22Rv1 (cell line): ENCODE results near the gene C10orf62.

ENCODE experiments used
- H3K27ac ChIP-seq: fragments of 450-650 bp; 2 replicates; pipeline ENCODE4 v1.5.1; 2017
- ZFX ChIP-seq: fragments of 450-650 bp; IDR thresholded peaks from 2 replicates; pipeline ENCODE4 v1.6.1; 2017; ENCODE audit warnings: antibody characterized with exemption, borderline replicate concordance
- TF ChIP-seq, protein P1 (sequence below): fragments of 450-650 bp; IDR thresholded peaks from 2 replicates; pipeline ENCODE4 v1.5.1; 2017; ENCODE audit warnings: mild to moderate bottlenecking

The C10orf62 gene

GRCh38 chr10:97608991-97609561 is 19.6 kb downstream of the C10orf62 start:
- no peak overlapping the region for H3K27ac ChIP-seq

DNA sequence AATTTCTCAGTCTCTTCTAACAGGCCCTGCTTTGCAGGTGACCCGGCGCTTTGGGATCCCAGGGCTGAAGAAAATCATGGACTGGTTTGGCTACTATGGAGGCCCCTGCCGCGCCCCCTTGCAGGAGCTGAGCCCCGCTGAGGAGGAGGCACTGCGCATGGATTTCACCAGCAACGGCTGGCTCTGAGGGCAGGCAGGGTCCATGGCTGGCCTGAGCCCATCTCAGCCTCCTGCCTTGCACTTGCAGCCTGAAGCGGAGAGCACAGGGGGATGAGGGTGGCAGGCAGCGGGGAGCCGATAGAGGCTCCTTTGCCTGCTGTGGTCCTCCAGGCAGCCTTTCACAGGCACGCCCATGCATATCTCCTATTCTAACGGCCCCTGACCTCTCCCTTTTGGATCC is 22.0 kb downstream of the C10orf62 start:
- no peak for TF ChIP-seq ZFX
- TF ChIP-seq, protein P1, sequence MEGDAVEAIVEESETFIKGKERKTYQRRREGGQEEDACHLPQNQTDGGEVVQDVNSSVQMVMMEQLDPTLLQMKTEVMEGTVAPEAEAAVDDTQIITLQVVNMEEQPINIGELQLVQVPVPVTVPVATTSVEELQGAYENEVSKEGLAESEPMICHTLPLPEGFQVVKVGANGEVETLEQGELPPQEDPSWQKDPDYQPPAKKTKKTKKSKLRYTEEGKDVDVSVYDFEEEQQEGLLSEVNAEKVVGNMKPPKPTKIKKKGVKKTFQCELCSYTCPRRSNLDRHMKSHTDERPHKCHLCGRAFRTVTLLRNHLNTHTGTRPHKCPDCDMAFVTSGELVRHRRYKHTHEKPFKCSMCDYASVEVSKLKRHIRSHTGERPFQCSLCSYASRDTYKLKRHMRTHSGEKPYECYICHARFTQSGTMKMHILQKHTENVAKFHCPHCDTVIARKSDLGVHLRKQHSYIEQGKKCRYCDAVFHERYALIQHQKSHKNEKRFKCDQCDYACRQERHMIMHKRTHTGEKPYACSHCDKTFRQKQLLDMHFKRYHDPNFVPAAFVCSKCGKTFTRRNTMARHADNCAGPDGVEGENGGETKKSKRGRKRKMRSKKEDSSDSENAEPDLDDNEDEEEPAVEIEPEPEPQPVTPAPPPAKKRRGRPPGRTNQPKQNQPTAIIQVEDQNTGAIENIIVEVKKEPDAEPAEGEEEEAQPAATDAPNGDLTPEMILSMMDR: no peak

More at GRCh38 chr10:97608991-97609561, 19.6 kb downstream of the C10orf62 start:
- TF ChIP-seq, protein P1: no peak
- no peak for TF ChIP-seq ZFX

DNA sequence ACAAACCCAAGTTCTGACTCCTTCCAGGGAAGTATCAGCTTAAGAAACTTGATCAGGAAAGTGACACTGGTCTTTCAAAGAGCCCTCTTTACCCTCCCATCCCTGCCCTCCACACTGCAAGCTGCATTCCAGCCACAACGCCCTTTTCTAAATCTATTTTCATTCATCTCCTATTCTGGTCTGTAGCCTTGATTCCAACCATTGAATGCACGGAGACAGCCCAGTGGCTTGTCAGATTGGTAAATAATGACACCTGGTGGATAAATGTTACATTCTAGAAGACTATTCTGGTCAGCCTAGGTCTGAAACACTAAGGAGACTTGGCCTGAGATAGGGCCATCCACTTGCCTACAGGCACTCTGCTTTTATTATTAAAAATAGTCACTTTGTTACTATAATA is 22.9 kb downstream of the C10orf62 start:
- H3K27ac ChIP-seq: no peak overlapping the region
- TF ChIP-seq, protein P1: peak; percentile 39
- no peak for TF ChIP-seq ZFX

More for the DNA sequence above, 22.0 kb downstream of the C10orf62 start:
- no peak overlapping the region for H3K27ac ChIP-seq

DNA sequence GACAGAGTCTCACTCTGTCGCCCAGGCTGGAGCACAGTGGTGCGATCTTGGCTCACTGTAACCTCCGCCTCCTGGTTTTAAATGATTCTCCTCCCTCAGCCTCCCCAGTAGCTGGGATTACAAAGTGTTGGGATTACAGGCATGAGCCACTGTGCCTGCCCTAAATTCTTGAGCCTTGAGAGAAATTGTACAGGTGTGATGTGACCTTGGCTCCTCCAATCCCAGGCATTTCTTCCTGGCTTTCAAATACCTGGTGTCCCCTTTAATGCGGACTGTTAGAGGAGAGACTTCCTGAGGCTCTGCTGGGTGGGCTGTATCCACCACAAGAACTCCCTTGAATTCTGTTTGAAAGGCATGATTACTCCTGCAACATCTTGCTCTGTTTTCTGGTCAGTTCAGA is 28.8 kb downstream of the C10orf62 start:
- no peak overlapping the region for H3K27ac ChIP-seq
- TF ChIP-seq, protein P1: no peak

GRCh38 chr10:97618733-97619132 is 29.2 kb downstream of the C10orf62 start:
- H3K27ac ChIP-seq: no peak overlapping the region
- TF ChIP-seq, protein P1: no peak
- no peak for TF ChIP-seq ZFX

DNA sequence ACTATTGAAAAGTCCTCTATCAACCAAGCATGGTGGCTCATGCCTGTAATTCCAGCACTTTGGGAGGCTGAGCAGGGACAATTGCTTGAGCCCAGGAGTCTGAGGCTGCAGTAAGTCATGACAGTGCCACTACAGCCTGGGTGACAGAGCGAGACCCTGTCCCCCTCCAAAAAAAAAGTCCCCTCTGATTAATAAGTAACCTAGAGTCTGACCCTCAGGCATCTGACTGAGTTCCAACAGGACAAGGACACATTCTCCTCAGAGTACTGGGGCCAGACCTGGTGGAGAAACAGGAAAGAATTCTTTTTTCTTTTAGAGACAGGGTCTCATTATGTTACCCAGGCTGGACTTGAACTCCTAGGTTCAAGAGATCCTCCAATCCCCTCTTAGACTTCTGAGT is 33.8 kb downstream of the C10orf62 start:
- TF ChIP-seq, protein P1: no peak
- no peak for TF ChIP-seq ZFX
- no peak overlapping the region for H3K27ac ChIP-seq

GRCh38 chr10:97627731-97628130 is 38.2 kb downstream of the C10orf62 start:
- TF ChIP-seq, protein P1: no peak
- no peak for TF ChIP-seq ZFX
- no peak overlapping the region for H3K27ac ChIP-seq
